Measurements from ENCODE around the gene SUDS3.
"Not testable (repeated sequence)": the region's sequence is repeated elsewhere in the genome, so short reads cannot be mapped to it uniquely, and the experiment has no call there.

SUDS3 gene

GRCh38 chr12:118376089-118377020, at the start of gene SUDS3:
Gene SUDS3 (plus strand): TSS chr12:118376555. CDS start chr12:118376692, 137 bp downstream.
- peak; percentile 62 for DNase-seq (ENCODE audit: low read depth)

GRCh38 chr12:118326991-118327390, 49.4 kb upstream of the SUDS3 start:
- peak; percentile 21 for DNase-seq (ENCODE audit: low read depth)

- peak; percentile 53 for DNase-seq (ENCODE audit: low read depth)
These were observed 49.0 kb upstream of the SUDS3 start for GRCh38 chr12:118327391-118327790.

- peak; percentile 12 for DNase-seq (ENCODE audit: low read depth)
These were observed 47.6 kb upstream of the SUDS3 start for GRCh38 chr12:118328486-118329330.

GRCh38 chr12:118330421-118331018, 45.8 kb upstream of the SUDS3 start:
- DNase-seq (ENCODE audit: low read depth), result peak; percentile 83

GRCh38 chr12:118332511-118332910, 43.8 kb upstream of the SUDS3 start:
- DNase-seq (ENCODE audit: low read depth), result peak; percentile 61

- peak; percentile 6 for DNase-seq (ENCODE audit: low read depth)
These were observed 42.1 kb upstream of the SUDS3 start for GRCh38 chr12:118334241-118334640.

- DNase-seq (ENCODE audit: low read depth), result peak; percentile 40
These were observed 41.3 kb upstream of the SUDS3 start for GRCh38 chr12:118334939-118335567.

- no peak for DNase-seq (ENCODE audit: low read depth)
These were observed 40.2 kb upstream of the SUDS3 start for GRCh38 chr12:118336123-118336522.

GRCh38 chr12:118337194-118337838, 39.0 kb upstream of the SUDS3 start:
- DNase-seq (ENCODE audit: low read depth), result peak; percentile 84

- no peak for DNase-seq (ENCODE audit: low read depth)
These were observed 34.3 kb upstream of the SUDS3 start for GRCh38 chr12:118342090-118342489.

- DNase-seq (ENCODE audit: low read depth), result no peak
These were observed 31.5 kb upstream of the SUDS3 start for GRCh38 chr12:118344829-118345228.

- DNase-seq (ENCODE audit: low read depth), result no peak
These were observed 31.0 kb upstream of the SUDS3 start for GRCh38 chr12:118345355-118345754.

- DNase-seq (ENCODE audit: low read depth), result no peak
These were observed 29.5 kb upstream of the SUDS3 start for GRCh38 chr12:118346895-118347294.

GRCh38 chr12:118347916-118348315, 28.4 kb upstream of the SUDS3 start:
- DNase-seq (ENCODE audit: low read depth), result no peak

- DNase-seq (ENCODE audit: low read depth), result no peak
These were observed 25.3 kb upstream of the SUDS3 start for GRCh38 chr12:118350908-118351559.

GRCh38 chr12:118353721-118354120, 22.6 kb upstream of the SUDS3 start:
- DNase-seq (ENCODE audit: low read depth), result no peak

- not testable (repeated sequence) for DNase-seq (ENCODE audit: low read depth)
These were observed 21.9 kb upstream of the SUDS3 start for GRCh38 chr12:118354503-118354902.

- no peak for DNase-seq (ENCODE audit: low read depth)
These were observed 21.5 kb upstream of the SUDS3 start for GRCh38 chr12:118354903-118355302.

- DNase-seq (ENCODE audit: low read depth), result no peak
These were observed 20.5 kb upstream of the SUDS3 start for GRCh38 chr12:118355843-118356242.

GRCh38 chr12:118356809-118357256, 19.5 kb upstream of the SUDS3 start:
- peak; percentile 90 for DNase-seq (ENCODE audit: low read depth)
